K562 (cell line): Measurements from ENCODE around the gene USP49. TPM values are rescaled to one million over a fixed set of nuclear protein-coding genes. Genes with fewer than 3 reads are reported as not detected.

Source experiments
- ATF1 ChIP-seq, 2 experiments: fragments of 450-650 bp in 1 of 2; IDR thresholded peaks; 2 replicates each; pipeline ENCODE4 v1.6.1; 2016; ENCODE audit warnings: missing compliant biosample characterization in 1 of 2, missing genetic modification characterization in 1 of 2
- CBFA2T2 ChIP-seq: fragments of 450-650 bp; conservative IDR thresholded peaks from 2 replicates; pipeline ENCODE4 v1.6.1; 2017; ENCODE audit warnings: mild to moderate bottlenecking
- CBFA2T3 ChIP-seq: fragments of 450-650 bp; IDR thresholded peaks from 2 replicates; pipeline ENCODE4 v1.6.1; 2017
- CEBPG ChIP-seq, 3 experiments: fragments of 200-800 bp in 1 of 3; sonication (Bioruptor generic) in 1 of 3; sonication (generic) in 1 of 3; formaldehyde crosslinking in 1 of 3; IDR thresholded peaks in 2 of 3; conservative IDR thresholded peaks in 1 of 3; 2 replicates each; pipeline versions ENCODE4 v1.6.1 to v1.8.0; 2016 to 2022; ENCODE audit warnings: missing compliant biosample characterization in 2 of 3, missing genetic modification characterization in 2 of 3, mild to moderate bottlenecking in 1 of 3, missing genetic modification reagents in 1 of 3
- CXXC5 ChIP-seq: fragments of 250-450 bp; sonication (Bioruptor Pico); IDR thresholded peaks from 2 replicates; pipeline ENCODE4 v1.8.0; 2022; ENCODE audit warnings: inconsistent platforms, mild to moderate bottlenecking, moderate library complexity
- DPF2 ChIP-seq: fragments of 450-650 bp; IDR thresholded peaks from 2 replicates; pipeline ENCODE4 v1.6.1; 2016
- ETV1 ChIP-seq: fragments of 450-650 bp; conservative IDR thresholded peaks from 2 replicates; pipeline ENCODE4 v1.6.1; 2016; ENCODE audit warnings: missing genetic modification characterization, control low read depth, low read depth, missing compliant biosample characterization
- FOSL1 ChIP-seq: fragments of 200-800 bp; sonication (Bioruptor generic); conservative IDR thresholded peaks from 2 replicates; pipeline ENCODE4 v1.6.1; 2016; ENCODE audit warnings: missing genetic modification characterization, missing compliant biosample characterization
- GTF2E2 ChIP-seq: fragments of 200-800 bp; sonication (Bioruptor generic); IDR thresholded peaks from 2 replicates; pipeline ENCODE4 v1.6.1; 2016; ENCODE audit warnings: missing genetic modification characterization, missing compliant biosample characterization
- HDGF ChIP-seq: fragments of 450-650 bp; IDR thresholded peaks from 2 replicates; pipeline ENCODE4 v1.6.1; 2016
- HIVEP1 ChIP-seq: fragments of 250-450 bp; sonication (Bioruptor Pico); IDR thresholded peaks from 2 replicates; pipeline ENCODE4 v1.4.0; 2020; ENCODE audit warnings: mild to moderate bottlenecking
- JUN ChIP-seq, 2 experiments: sonication (generic) in 1 of 2; formaldehyde crosslinking in 1 of 2; IDR thresholded peaks; 2 replicates each; pipeline versions ENCODE4 v1.6.1 to v1.8.0; 2012 to 2022; ENCODE audit warnings: borderline replicate concordance in 2 of 2, mild to moderate bottlenecking in 2 of 2, improper control_type of control experiment in 1 of 2, low read depth in 1 of 2, low read length in 1 of 2, missing genetic modification reagents in 1 of 2
- JUND ChIP-seq, 2 experiments: IDR thresholded peaks; 2 replicates in 1 of 2; 3 replicates in 1 of 2; pipeline ENCODE4 v1.6.1; 2011; ENCODE audit warnings: borderline replicate concordance in 2 of 2, low read depth in 2 of 2, low read length in 2 of 2, improper control_type of control experiment in 1 of 2, missing biosample characterization in 1 of 2, missing genetic modification characterization in 1 of 2, missing genetic modification reagents in 1 of 2
- NBN ChIP-seq: fragments of 450-650 bp; IDR thresholded peaks from 2 replicates; pipeline ENCODE4 v1.6.1; 2016; ENCODE audit warnings: low read depth, mild to moderate bottlenecking
- NFRKB ChIP-seq: fragments of 450-650 bp; IDR thresholded peaks from 2 replicates; pipeline ENCODE4 v1.6.1; 2016; ENCODE audit warnings: low read depth
- NR3C1 ChIP-seq: sonication (generic); formaldehyde crosslinking; IDR thresholded peaks from 2 replicates; pipeline ENCODE4 v1.8.1; 2022; ENCODE audit warnings: missing genetic modification reagents
- SMARCE1 ChIP-seq: fragments of 450-650 bp; IDR thresholded peaks from 2 replicates; pipeline ENCODE4 v1.7.1; 2016; ENCODE audit warnings: mild to moderate bottlenecking
- SOX6 ChIP-seq: fragments of 450-650 bp; IDR thresholded peaks from 2 replicates; pipeline ENCODE4 v1.6.1; 2014; ENCODE audit warnings: mild to moderate bottlenecking
- STAT6 ChIP-seq: sonication (generic); formaldehyde crosslinking; IDR thresholded peaks from 2 replicates; pipeline ENCODE4 v1.8.1; 2023; ENCODE audit warnings: mild to moderate bottlenecking, missing genetic modification reagents
- TEAD4 ChIP-seq, 2 experiments: sonication (generic) in 1 of 2; formaldehyde crosslinking in 1 of 2; IDR thresholded peaks; 2 replicates each; pipeline versions ENCODE4 v1.6.1 to v1.8.0; 2012 to 2022; ENCODE audit warnings: borderline replicate concordance in 1 of 2, inconsistent platforms in 1 of 2, low read length in 1 of 2, mild to moderate bottlenecking in 1 of 2, missing genetic modification reagents in 1 of 2
- ZNF589 ChIP-seq: fragments of 200-800 bp; sonication (Bioruptor generic); IDR thresholded peaks from 2 replicates; pipeline ENCODE4 v1.6.1; 2016; ENCODE audit warnings: low read depth, missing genetic modification characterization, missing compliant biosample characterization
- polyA plus RNA-seq, 8 experiments: library from polyadenylated mRNA; depleted of rRNA in 4 of 8; stranded (reverse) in 5 of 8; unstranded in 3 of 8; fragments of >200 nt; fragmentation: Nextera tagmentation in 2 of 8; fragmentation: Illumina TruSeq in 1 of 8; extraction: Ambion mirVana in 2 of 8; extraction: Trizol in 1 of 8; gene quantifications; 2 replicates each; pipeline versions ENCODE4 v1.2.1 to v1.2.3, GENCODE V29; 2011 to 2014; ENCODE audit warnings: inconsistent platforms in 1 of 8, missing spikeins in 1 of 8
- total RNA-seq, 7 experiments: library from RNA; depleted of rRNA in 6 of 7; stranded (reverse); fragments of >200 nt in 6 of 7; fragmentation: Illumina TruSeq in 2 of 7; extraction: Trizol in 2 of 7; gene quantifications; 2 replicates each; pipeline versions ENCODE4 v1.2.1 to v1.2.3, GENCODE V29; 2011 to 2021; ENCODE audit warnings: low replicate concordance in 1 of 7
- TF ChIP-seq, protein P1 (sequence below), 2 experiments: fragments of 450-650 bp in 1 of 2; sonication (generic) in 1 of 2; formaldehyde crosslinking in 1 of 2; IDR thresholded peaks in 1 of 2; conservative IDR thresholded peaks in 1 of 2; 2 replicates each; pipeline versions ENCODE4 v1.6.1 to v1.8.1; 2016 to 2023; ENCODE audit warnings: mild to moderate bottlenecking in 2 of 2, moderate library complexity in 2 of 2, inconsistent platforms in 1 of 2, missing genetic modification reagents in 1 of 2
- TF ChIP-seq, protein P2 (sequence below): fragments of 450-650 bp; IDR thresholded peaks from 2 replicates; pipeline ENCODE4 v1.6.1; 2016; ENCODE audit warnings: low read depth, mild to moderate bottlenecking, moderate library complexity

USP49 gene
- total and polyA plus RNA-seq, 9 of the 15 experiments (the other 6 are each of a cell fraction or from before 2014, with no cell fraction given) = 1.0 to 9.9 (median 6.5) TPM

- TF ChIP-seq, protein P1, sequence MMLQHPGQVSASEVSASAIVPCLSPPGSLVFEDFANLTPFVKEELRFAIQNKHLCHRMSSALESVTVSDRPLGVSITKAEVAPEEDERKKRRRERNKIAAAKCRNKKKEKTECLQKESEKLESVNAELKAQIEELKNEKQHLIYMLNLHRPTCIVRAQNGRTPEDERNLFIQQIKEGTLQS (IDR thresholded peaks at IDR 0.05) = peak; percentile 97
- TF ChIP-seq, protein P1 (CRISPR knock-in tag; conservative IDR thresholded peaks at IDR 0.05) = peak; percentile 44; the same call in 1 of the 2 replicates
- TF ChIP-seq GTF2E2 (tag) (no peak), CBFA2T2 (peak; percentile 50; the same call in 1 of the 2 replicates), ATF1 (CRISPR knock-in tag; IDR thresholded peaks at IDR 0.05) (no peak), ATF1 (tag; IDR thresholded peaks at IDR 0.05) (peak; percentile 76), HIVEP1 (CRISPR knock-in tag) (no peak), DPF2 (peak; percentile 68), ETV1 (tag) (peak; percentile 48; the same call in 1 of the 2 replicates), NFRKB (no peak), NBN (no peak; the same call in 1 of the 2 replicates), SOX6 (peak; percentile 35; the same call in 1 of the 2 replicates), CXXC5 (CRISPR knock-in tag) (peak; percentile 97), SMARCE1 (peak; percentile 61; the same call in 1 of the 2 replicates), TEAD4 (IDR thresholded peaks at IDR 0.05; ENCODE audit: low read length) (peak; percentile 66), TEAD4 (CRISPR knock-in tag; IDR thresholded peaks at IDR 0.05; ENCODE audit: borderline replicate concordance) (no peak), HDGF (0 out of 2 replicates have a peak, but pooled peaks have one; percentile 2), JUN (IDR thresholded peaks at IDR 0.05; ENCODE audit: borderline replicate concordance, low read depth, low read length) (peak; percentile 90), JUN (CRISPR knock-in tag; IDR thresholded peaks at IDR 0.05; ENCODE audit: borderline replicate concordance) (no peak), CEBPG (CRISPR knock-in tag; IDR thresholded peaks at IDR 0.05) (peak; percentile 82), CEBPG (tag; conservative IDR thresholded peaks at IDR 0.05 in 1 of 2, IDR thresholded peaks at IDR 0.05 in 1 of 2) (peak; percentile 81 to 87), ZNF589 (CRISPR knock-in tag) (peak; percentile 64; the same call in 1 of the 2 replicates), FOSL1 (tag) (peak; percentile 35; the same call in 1 of the 2 replicates), NR3C1 (CRISPR knock-in tag) (no peak), JUND (IDR thresholded peaks at IDR 0.05; ENCODE audit: borderline replicate concordance, low read depth, low read length) (peak; percentile 94), JUND (tag; IDR thresholded peaks at IDR 0.05; ENCODE audit: borderline replicate concordance, low read depth, low read length) (peak; percentile 94; the same call in 2 of the 3 replicates), STAT6 (CRISPR knock-in tag) (no peak), CBFA2T3 (peak; percentile 66)
- TF ChIP-seq, protein P2, sequence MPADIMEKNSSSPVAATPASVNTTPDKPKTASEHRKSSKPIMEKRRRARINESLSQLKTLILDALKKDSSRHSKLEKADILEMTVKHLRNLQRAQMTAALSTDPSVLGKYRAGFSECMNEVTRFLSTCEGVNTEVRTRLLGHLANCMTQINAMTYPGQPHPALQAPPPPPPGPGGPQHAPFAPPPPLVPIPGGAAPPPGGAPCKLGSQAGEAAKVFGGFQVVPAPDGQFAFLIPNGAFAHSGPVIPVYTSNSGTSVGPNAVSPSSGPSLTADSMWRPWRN = peak; percentile 99
Observed at GRCh38 chr6:41767112-41767833, 127.9 kb downstream of the USP49 start (continued).
